HG03159 (cell line): ENCODE results near the gene VTN.
A peak's percentile ranks its signal among the peaks of the same experiment; 100 is the strongest.

Experiments used
- ATAC-seq: cut with Tn5 transposase; IDR thresholded peaks from one replicate; pipeline ENCODE4 v1.9.1; 2021; ENCODE audit warnings: mild to moderate bottlenecking, moderate library complexity; ENCODE audit not compliant: unreplicated experiment

VTN gene

GRCh38 chr17:28324781-28325180, 45.3 kb downstream of the VTN start:
- ATAC-seq, result no peak

GRCh38 chr17:28324267-28324745, 45.8 kb downstream of the VTN start:
- ATAC-seq, result no peak

GRCh38 chr17:28320215-28321061, 49.7 kb downstream of the VTN start:
- ATAC-seq, result no peak

- ATAC-seq, result no peak
Observed at GRCh38 chr17:28319598-28319935, 50.5 kb downstream of the VTN start.

GRCh38 chr17:28318759-28319597, 51.1 kb downstream of the VTN start, which contains the start of gene TMEM97:
Gene TMEM97, plus strand, starts transcription at chr17:28319200. Its CDS starts 40 bp downstream, at chr17:28319240.
- peak; percentile 92 for ATAC-seq

- ATAC-seq, result peak; percentile 20
Observed at GRCh38 chr17:28317966-28318758, 51.9 kb downstream of the VTN start.
